GM21390 (cell line): Measurements from ENCODE around the gene LRRC15.

Source experiments
- ATAC-seq: cut with Tn5 transposase; IDR thresholded peaks from one replicate; pipeline ENCODE4 v1.9.1; 2021; ENCODE audit not compliant: unreplicated experiment

LRRC15 gene

GRCh38 chr3:194386066-194386465, 16.5 kb upstream of the LRRC15 start:
- no peak for ATAC-seq

- ATAC-seq = no peak
These were observed 15.0 kb upstream of the LRRC15 start for GRCh38 chr3:194384569-194385001.

- no peak for ATAC-seq
These were observed 14.6 kb upstream of the LRRC15 start for GRCh38 chr3:194384156-194384555.

- ATAC-seq = no peak
These were observed 13.9 kb upstream of the LRRC15 start for GRCh38 chr3:194383276-194383940.

- ATAC-seq = no peak
These were observed 13.3 kb upstream of the LRRC15 start for GRCh38 chr3:194382892-194383223.

GRCh38 chr3:194382196-194382891, 12.8 kb upstream of the LRRC15 start:
- ATAC-seq = no peak

- no peak for ATAC-seq
These were observed 11.9 kb upstream of the LRRC15 start for GRCh38 chr3:194381460-194381875.

- ATAC-seq = no peak
These were observed 10.8 kb upstream of the LRRC15 start for GRCh38 chr3:194380326-194380725.

GRCh38 chr3:194379651-194380050, 10.1 kb upstream of the LRRC15 start:
- ATAC-seq = no peak

- no peak for ATAC-seq
These were observed 9.7 kb upstream of the LRRC15 start for GRCh38 chr3:194379231-194379630.

- no peak for ATAC-seq
These were observed 8.2 kb upstream of the LRRC15 start for GRCh38 chr3:194377708-194378107.

GRCh38 chr3:194376241-194376560, 6.7 kb upstream of the LRRC15 start:
- ATAC-seq = no peak

GRCh38 chr3:194375473-194376240, 6.1 kb upstream of the LRRC15 start:
- no peak for ATAC-seq

- ATAC-seq = no peak
These were observed 5.4 kb upstream of the LRRC15 start for GRCh38 chr3:194374935-194375334.

- no peak for ATAC-seq
These were observed 4.4 kb upstream of the LRRC15 start for GRCh38 chr3:194373899-194374298.

- no peak for ATAC-seq
These were observed 3.5 kb upstream of the LRRC15 start for GRCh38 chr3:194373028-194373427.

GRCh38 chr3:194370753-194371152, 1.2 kb upstream of the LRRC15 start:
- no peak for ATAC-seq

GRCh38 chr3:194368918-194369317, 625 bp downstream of the LRRC15 start:
- ATAC-seq = no peak

GRCh38 chr3:194367992-194368841, 1.3 kb downstream of the LRRC15 start:
- ATAC-seq = no peak

GRCh38 chr3:194365978-194366490, 3.5 kb downstream of the LRRC15 start:
- no peak for ATAC-seq

- no peak for ATAC-seq
These were observed 4.0 kb downstream of the LRRC15 start for GRCh38 chr3:194365526-194365925.
